ENCODE results near the gene MOB2. TPM values are rescaled to one million over a fixed set of nuclear protein-coding genes. Genes with fewer than 3 reads are reported as not detected.

The MOB2 gene
- total RNA-seq, 2 donors from 2014 or later = 65.0 to 65.7 TPM

GRCh38 chr11:1523779-1524178 lies 37.2 kb upstream of the MOB2 start:
- DNase-seq (no peak), ATAC-seq (peak; percentile 18)
- Mint-ChIP-seq H3K4me3 (peak overlapping the region; percentile 31), H3K27me3 (no peaks in the 10 kb centered on the region), H3K4me1 (peaks cover 29% of the 10 kb centered on the region), H3K27ac (peak overlapping the region; percentile 21), H3K36me3 (ENCODE audit: low read depth) (no peaks in the 10 kb centered on the region)
- no peaks in the 10 kb centered on the region for H3K9me3 ChIP-seq (ENCODE audit: control insufficient read depth, low read length, poor library complexity, severe bottlenecking)

- Mint-ChIP-seq H3K27ac (peak overlapping the region; percentile 21), H3K4me1 (peaks cover 25% of the 10 kb centered on the region), H3K36me3 (ENCODE audit: low read depth) (no peaks in the 10 kb centered on the region), H3K4me3 (no peak overlapping the region), H3K27me3 (no peaks in the 10 kb centered on the region)
- DNase-seq (no peak), ATAC-seq (no peak)
- no peaks in the 10 kb centered on the region for H3K9me3 ChIP-seq (ENCODE audit: control insufficient read depth, low read length, poor library complexity, severe bottlenecking)
Measured at GRCh38 chr11:1523077-1523476, 36.5 kb upstream of the MOB2 start.

- no peaks in the 10 kb centered on the region for H3K27me3 Mint-ChIP-seq
- H3K36me3 Mint-ChIP-seq (ENCODE audit: low read depth) = no peaks in the 10 kb centered on the region
- peaks cover 31% of the 10 kb centered on the region for H3K4me1 Mint-ChIP-seq
- no peak for DNase-seq
- no peaks in the 10 kb centered on the region for H3K9me3 ChIP-seq (ENCODE audit: control insufficient read depth, low read length, poor library complexity, severe bottlenecking)
- no peak overlapping the region for H3K4me3 Mint-ChIP-seq
- no peak for ATAC-seq
- H3K27ac Mint-ChIP-seq = peak overlapping the region; percentile 43
Measured at GRCh38 chr11:1522081-1522424, 35.5 kb upstream of the MOB2 start.

GRCh38 chr11:1521382-1522080 lies 35.0 kb upstream of the MOB2 start:
- ATAC-seq = peak; percentile 69
- DNase-seq = no peak
- peaks cover 33% of the 10 kb centered on the region for H3K4me1 Mint-ChIP-seq
- H3K9me3 ChIP-seq (ENCODE audit: control insufficient read depth, low read length, poor library complexity, severe bottlenecking) = no peaks in the 10 kb centered on the region
- H3K27ac Mint-ChIP-seq = peak overlapping the region; percentile 43
- no peaks in the 10 kb centered on the region for H3K27me3 Mint-ChIP-seq
- H3K4me3 Mint-ChIP-seq = no peak overlapping the region
- H3K36me3 Mint-ChIP-seq (ENCODE audit: low read depth) = no peaks in the 10 kb centered on the region

- Mint-ChIP-seq H3K27me3 (no peaks in the 10 kb centered on the region), H3K27ac (peak overlapping the region; percentile 43), H3K4me1 (peaks cover 41% of the 10 kb centered on the region), H3K4me3 (peak overlapping the region; percentile 5), H3K36me3 (ENCODE audit: low read depth) (no peaks in the 10 kb centered on the region)
- H3K9me3 ChIP-seq (ENCODE audit: control insufficient read depth, low read length, poor library complexity, severe bottlenecking) = no peaks in the 10 kb centered on the region
- ATAC-seq = no peak
- no peak for DNase-seq
Measured at GRCh38 chr11:1520663-1521267, 34.2 kb upstream of the MOB2 start.

- DNase-seq (no peak), ATAC-seq (no peak)
- H3K9me3 ChIP-seq (ENCODE audit: control insufficient read depth, low read length, poor library complexity, severe bottlenecking) = no peaks in the 10 kb centered on the region
- peak overlapping the region; percentile 5 for H3K4me3 Mint-ChIP-seq
- no peaks in the 10 kb centered on the region for H3K36me3 Mint-ChIP-seq (ENCODE audit: low read depth)
- no peaks in the 10 kb centered on the region for H3K27me3 Mint-ChIP-seq
- peaks cover 45% of the 10 kb centered on the region for H3K4me1 Mint-ChIP-seq
- H3K27ac Mint-ChIP-seq = no peak overlapping the region
Measured at GRCh38 chr11:1520209-1520662, 33.7 kb upstream of the MOB2 start.

- Mint-ChIP-seq H3K27me3 (no peaks in the 10 kb centered on the region), H3K4me3 (peak overlapping the region; percentile 36), H3K36me3 (ENCODE audit: low read depth) (no peaks in the 10 kb centered on the region), H3K27ac (no peak overlapping the region), H3K4me1 (peaks cover 48% of the 10 kb centered on the region)
- ATAC-seq (no peak), DNase-seq (no peak)
- no peaks in the 10 kb centered on the region for H3K9me3 ChIP-seq (ENCODE audit: control insufficient read depth, low read length, poor library complexity, severe bottlenecking)
Measured at GRCh38 chr11:1519028-1520010, 32.7 kb upstream of the MOB2 start.

GRCh38 chr11:1518301-1518700 lies 31.7 kb upstream of the MOB2 start:
- no peak for DNase-seq

GRCh38 chr11:1517117-1518005 lies 30.8 kb upstream of the MOB2 start:
- peak overlapping the region; percentile 72 for H3K27ac Mint-ChIP-seq
- no peaks in the 10 kb centered on the region for H3K36me3 Mint-ChIP-seq (ENCODE audit: low read depth)
- ATAC-seq = no peak
- DNase-seq = no peak
- H3K4me3 Mint-ChIP-seq = no peak overlapping the region
- no peaks in the 10 kb centered on the region for H3K27me3 Mint-ChIP-seq
- no peaks in the 10 kb centered on the region for H3K9me3 ChIP-seq (ENCODE audit: control insufficient read depth, low read length, poor library complexity, severe bottlenecking)
- peaks cover 51% of the 10 kb centered on the region for H3K4me1 Mint-ChIP-seq

More at GRCh38 chr11:1518301-1518700, 31.7 kb upstream of the MOB2 start:
- Mint-ChIP-seq H3K36me3 (ENCODE audit: low read depth) (no peaks in the 10 kb centered on the region), H3K27me3 (no peaks in the 10 kb centered on the region), H3K4me3 (no peak overlapping the region), H3K27ac (no peak overlapping the region), H3K4me1 (peaks cover 50% of the 10 kb centered on the region)
- H3K9me3 ChIP-seq (ENCODE audit: control insufficient read depth, low read length, poor library complexity, severe bottlenecking) = no peaks in the 10 kb centered on the region
- ATAC-seq = no peak

GRCh38 chr11:1516273-1517067 lies 29.9 kb upstream of the MOB2 start:
- peak; percentile 51 for ATAC-seq
- Mint-ChIP-seq H3K4me3 (peak overlapping the region; percentile 80), H3K4me1 (peaks cover 57% of the 10 kb centered on the region)

GRCh38 chr11:1515082-1516060 lies 28.8 kb upstream of the MOB2 start:
- Mint-ChIP-seq H3K27ac (peak overlapping the region; percentile 72), H3K27me3 (no peaks in the 10 kb centered on the region), H3K4me1 (peaks cover 50% of the 10 kb centered on the region), H3K4me3 (peak overlapping the region; percentile 19), H3K36me3 (ENCODE audit: low read depth) (no peaks in the 10 kb centered on the region)
- peak; percentile 55 to 80 (median 66) for DNase-seq
- peak; percentile 80 for ATAC-seq
- H3K9me3 ChIP-seq (ENCODE audit: control insufficient read depth, low read length, poor library complexity, severe bottlenecking) = no peaks in the 10 kb centered on the region

More at GRCh38 chr11:1516273-1517067, 29.9 kb upstream of the MOB2 start:
- no peaks in the 10 kb centered on the region for H3K9me3 ChIP-seq (ENCODE audit: control insufficient read depth, low read length, poor library complexity, severe bottlenecking)
- no peaks in the 10 kb centered on the region for H3K36me3 Mint-ChIP-seq (ENCODE audit: low read depth)
- peak overlapping the region; percentile 72 for H3K27ac Mint-ChIP-seq
- no peaks in the 10 kb centered on the region for H3K27me3 Mint-ChIP-seq
- no peak for DNase-seq
